IPS-15b (cell line): Measurements from ENCODE around the gene ZNF446.
"Not testable (repeated sequence)": the region's sequence is repeated elsewhere in the genome, so short reads cannot be mapped to it uniquely, and the experiment has no call there.

Source experiments
- H3K27me3 ChIP-seq: one replicate; pipeline ENCODE4 v1.6.1; 2013; ENCODE audit warnings: low read length; ENCODE audit not compliant: control insufficient read depth, insufficient read depth
- H3K36me3 ChIP-seq: one replicate; pipeline ENCODE4 v1.6.1; 2013; ENCODE audit warnings: low read length; ENCODE audit not compliant: control insufficient read depth, insufficient read depth
- H3K4me1 ChIP-seq: one replicate; pipeline ENCODE4 v1.6.1; 2013; ENCODE audit warnings: mild to moderate bottlenecking, low read length; ENCODE audit not compliant: control insufficient read depth, insufficient read depth
- H3K4me3 ChIP-seq: one replicate; pipeline ENCODE4 v1.5.1; 2013; ENCODE audit warnings: low read depth, low read length
- H3K9ac ChIP-seq: one replicate; pipeline ENCODE4 v1.6.1; 2013; ENCODE audit warnings: low read depth, mild to moderate bottlenecking, low read length
- H3K9me3 ChIP-seq: one replicate; pipeline ENCODE4 v1.6.1; 2013; ENCODE audit warnings: mild to moderate bottlenecking, low read length; ENCODE audit not compliant: control insufficient read depth, insufficient read depth

Gene ZNF446

GRCh38 chr19:58484349-58484748 lies 8.2 kb downstream of the ZNF446 start:
- H3K27me3 ChIP-seq, H3K36me3 ChIP-seq, H3K9ac ChIP-seq, H3K4me1 ChIP-seq, H3K4me3 ChIP-seq, H3K9me3 ChIP-seq: not testable (repeated sequence)

DNA sequence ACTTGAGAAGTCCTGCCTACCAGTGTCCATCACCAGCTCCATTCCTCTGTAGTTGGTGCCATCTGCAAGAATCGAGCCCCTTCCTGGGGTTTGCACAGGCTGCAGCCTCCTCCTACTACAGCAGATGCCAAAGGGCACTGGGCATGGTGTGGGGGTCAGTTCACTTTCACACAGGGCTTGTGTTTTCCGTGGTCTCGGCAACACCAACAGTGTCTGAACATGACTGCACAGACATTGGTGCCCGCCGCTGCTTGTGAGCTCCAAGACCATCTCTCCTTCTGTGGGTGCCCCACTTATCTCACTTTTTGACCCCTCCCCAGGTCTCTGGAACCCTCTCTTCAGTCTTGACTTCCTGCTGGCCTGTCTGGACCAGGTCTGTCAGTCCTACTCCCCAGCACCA lies 15.2 kb downstream of the ZNF446 start:
- Histone ChIP-seq H3K36me3 (no peaks in the 10 kb centered on the region), H3K27me3 (no peaks in the 10 kb centered on the region), H3K9me3 (no peaks in the 10 kb centered on the region), H3K4me1 (no peaks in the 10 kb centered on the region), H3K9ac (no peak overlapping the region), H3K4me3 (no peak overlapping the region)

GRCh38 chr19:58492265-58492664 lies 16.1 kb downstream of the ZNF446 start:
- Histone ChIP-seq H3K36me3 (no peaks in the 10 kb centered on the region), H3K9me3 (no peaks in the 10 kb centered on the region), H3K27me3 (no peaks in the 10 kb centered on the region), H3K4me3 (no peak overlapping the region), H3K9ac (no peak overlapping the region), H3K4me1 (no peaks in the 10 kb centered on the region)

DNA sequence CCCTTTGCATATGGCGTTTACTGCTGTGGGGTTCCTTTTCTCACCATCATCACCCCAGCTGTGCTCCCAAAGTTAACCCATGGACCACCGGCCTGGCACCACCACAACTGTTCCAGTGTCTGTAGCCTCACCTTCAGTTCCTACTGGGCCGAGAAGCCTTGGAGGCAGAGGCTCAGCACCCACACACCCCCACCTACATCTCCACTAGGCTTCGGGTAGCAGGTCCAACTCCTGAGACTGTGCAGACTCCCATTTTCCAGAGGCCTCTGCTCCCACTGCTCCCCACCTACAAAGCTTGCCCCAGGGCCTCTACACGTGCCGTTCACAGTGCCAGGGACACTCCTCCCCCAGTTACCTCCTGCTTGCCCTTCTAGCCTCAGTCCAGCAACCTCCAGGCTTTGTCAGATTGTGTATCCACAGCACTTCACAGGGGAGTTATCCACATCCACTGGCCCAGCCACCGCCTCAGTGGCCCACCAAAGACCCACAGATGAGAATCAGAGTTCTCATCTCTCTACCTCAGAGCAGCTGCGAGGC lies 21.6 kb downstream of the ZNF446 start:
- H3K4me1 ChIP-seq: no peaks in the 10 kb centered on the region
- H3K36me3 ChIP-seq: no peaks in the 10 kb centered on the region
- peak overlapping the region; percentile 85 for H3K4me3 ChIP-seq
- H3K9ac ChIP-seq: no peak overlapping the region
- H3K27me3 ChIP-seq: no peaks in the 10 kb centered on the region
- no peaks in the 10 kb centered on the region for H3K9me3 ChIP-seq

- H3K27me3 ChIP-seq: no peaks in the 10 kb centered on the region
- H3K9me3 ChIP-seq: no peaks in the 10 kb centered on the region
- H3K4me3 ChIP-seq: peak overlapping the region; percentile 85
- peak overlapping the region; percentile 56 for H3K9ac ChIP-seq
- no peaks in the 10 kb centered on the region for H3K36me3 ChIP-seq
- no peaks in the 10 kb centered on the region for H3K4me1 ChIP-seq
Observed at GRCh38 chr19:58498316-58499020, 22.3 kb downstream of the ZNF446 start.

- Histone ChIP-seq H3K4me1 (no peaks in the 10 kb centered on the region), H3K4me3 (peak overlapping the region; percentile 85), H3K27me3 (no peaks in the 10 kb centered on the region), H3K9me3 (no peaks in the 10 kb centered on the region), H3K36me3 (no peaks in the 10 kb centered on the region), H3K9ac (peak overlapping the region; percentile 91)
Observed at GRCh38 chr19:58499021-58499927, 23.1 kb downstream of the ZNF446 start.

GRCh38 chr19:58500242-58500641 lies 24.1 kb downstream of the ZNF446 start:
- H3K27me3 ChIP-seq: no peaks in the 10 kb centered on the region
- H3K9me3 ChIP-seq: no peaks in the 10 kb centered on the region
- no peaks in the 10 kb centered on the region for H3K4me1 ChIP-seq
- peak overlapping the region; percentile 91 for H3K9ac ChIP-seq
- H3K36me3 ChIP-seq: no peaks in the 10 kb centered on the region
- peak overlapping the region; percentile 63 for H3K4me3 ChIP-seq

DNA sequence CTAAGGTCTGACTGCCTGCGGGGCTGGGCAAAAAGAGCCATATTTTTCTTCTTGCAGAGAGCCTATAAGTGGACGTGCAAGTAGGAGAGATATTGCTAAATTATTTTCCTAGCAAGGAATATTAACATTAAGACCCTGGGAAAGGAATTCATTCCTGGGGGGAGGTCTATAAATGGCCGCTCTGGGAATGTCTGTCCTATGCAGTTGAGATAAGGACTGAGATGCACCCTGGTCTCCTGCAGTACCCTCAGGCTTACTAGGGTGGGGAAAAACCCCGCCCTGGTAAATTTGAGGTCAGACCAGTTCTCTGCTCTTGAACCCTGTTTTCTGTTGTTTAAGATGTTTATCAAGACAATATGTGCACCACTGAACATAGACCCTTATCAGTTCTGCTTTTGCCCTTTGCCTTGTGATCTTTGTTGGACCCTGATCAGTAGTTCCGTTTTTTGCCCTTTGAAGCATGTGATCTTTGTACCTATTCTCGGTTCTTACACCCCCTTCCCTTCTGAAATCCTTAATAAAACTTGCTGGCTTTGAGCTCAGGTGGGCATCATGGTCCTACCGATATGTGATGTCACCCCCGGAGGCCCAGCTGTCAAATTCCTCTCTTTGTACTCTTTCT lies 31.6 kb downstream of the ZNF446 start:
- not testable (repeated sequence) for H3K27me3 ChIP-seq, H3K4me1 ChIP-seq, H3K9ac ChIP-seq, H3K4me3 ChIP-seq, H3K36me3 ChIP-seq, H3K9me3 ChIP-seq

GRCh38 chr19:58509731-58510083 lies 33.6 kb downstream of the ZNF446 start:
- H3K36me3 ChIP-seq: no peaks in the 10 kb centered on the region
- no peak overlapping the region for H3K9ac ChIP-seq
- H3K27me3 ChIP-seq: no peaks in the 10 kb centered on the region
- H3K4me1 ChIP-seq: peaks cover 3% of the 10 kb centered on the region
- H3K4me3 ChIP-seq: no peak overlapping the region
- no peaks in the 10 kb centered on the region for H3K9me3 ChIP-seq

- Histone ChIP-seq H3K9me3 (no peaks in the 10 kb centered on the region), H3K4me1 (peaks cover 3% of the 10 kb centered on the region), H3K9ac (no peak overlapping the region), H3K27me3 (no peaks in the 10 kb centered on the region), H3K4me3 (no peak overlapping the region), H3K36me3 (no peaks in the 10 kb centered on the region)
Observed at GRCh38 chr19:58510084-58510862, 34.1 kb downstream of the ZNF446 start.
